GM19455 (cell line): Measurements from ENCODE around the gene JMJD7.

Source experiments
- ATAC-seq: cut with Tn5 transposase; IDR thresholded peaks from one replicate; pipeline ENCODE4 v1.9.1; 2021; ENCODE audit not compliant: unreplicated experiment

The JMJD7 gene

DNA sequence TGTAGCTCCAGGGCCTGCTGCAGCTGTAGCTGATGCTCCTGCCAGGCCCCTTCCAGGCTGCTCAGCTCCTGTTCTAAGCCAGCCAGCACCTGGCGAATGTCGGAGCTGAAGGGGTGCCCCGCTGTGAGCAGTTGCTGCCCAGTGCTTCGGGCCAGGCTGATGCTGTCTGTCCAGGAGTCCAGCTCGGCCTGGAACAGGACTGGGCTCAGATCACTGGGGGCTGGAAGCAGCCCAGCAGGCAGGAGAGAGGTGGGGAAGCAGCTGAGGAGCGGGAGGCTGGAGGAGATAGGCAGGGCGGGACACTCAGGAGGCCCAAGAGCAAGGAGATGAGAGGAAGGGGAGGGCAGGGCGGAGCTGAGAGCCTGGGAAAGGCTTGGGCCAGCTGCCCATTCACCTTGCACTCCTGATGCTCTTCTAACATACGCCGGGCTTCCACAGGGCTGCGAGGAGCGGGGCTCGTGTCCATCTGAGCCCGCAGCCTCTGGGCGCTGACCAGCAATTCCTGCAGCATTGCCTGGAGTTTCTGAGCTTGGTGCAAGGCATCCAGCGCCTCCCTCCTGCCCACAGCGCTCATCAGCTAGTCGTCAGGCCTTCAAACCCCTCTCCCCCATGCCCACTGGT is 34.0 kb downstream of the JMJD7 start:
- ATAC-seq, result no peak

DNA sequence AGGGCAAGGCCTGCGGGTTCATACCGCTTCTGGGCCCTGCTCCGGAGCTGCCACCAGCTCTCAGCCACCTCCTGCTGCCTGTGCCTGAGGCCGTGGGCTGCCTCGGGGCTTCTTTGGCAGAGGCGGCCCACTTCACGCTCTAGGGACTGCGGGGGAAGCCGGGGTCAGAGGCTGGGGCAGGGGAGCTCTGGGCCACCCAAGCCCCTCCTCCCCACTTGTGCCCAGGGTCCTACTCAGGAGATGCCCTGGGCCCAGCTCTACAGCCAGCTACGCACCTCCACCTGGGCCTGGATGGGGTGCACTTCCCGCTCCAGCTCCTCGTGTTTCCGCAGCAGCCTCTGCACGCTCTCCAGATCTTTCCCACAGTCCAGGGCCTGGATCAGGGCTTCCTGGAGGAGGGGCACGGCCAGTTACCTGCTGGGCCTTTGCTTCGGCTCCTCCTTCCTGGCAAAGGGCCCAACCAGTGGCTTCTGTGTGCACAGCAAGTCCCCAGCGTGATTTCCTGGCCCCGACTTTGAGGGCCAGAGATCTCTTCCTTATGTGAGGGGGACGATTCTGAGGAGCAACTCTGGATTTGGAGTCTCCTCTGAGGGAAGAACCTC is 34.7 kb downstream of the JMJD7 start:
- ATAC-seq, result no peak

DNA sequence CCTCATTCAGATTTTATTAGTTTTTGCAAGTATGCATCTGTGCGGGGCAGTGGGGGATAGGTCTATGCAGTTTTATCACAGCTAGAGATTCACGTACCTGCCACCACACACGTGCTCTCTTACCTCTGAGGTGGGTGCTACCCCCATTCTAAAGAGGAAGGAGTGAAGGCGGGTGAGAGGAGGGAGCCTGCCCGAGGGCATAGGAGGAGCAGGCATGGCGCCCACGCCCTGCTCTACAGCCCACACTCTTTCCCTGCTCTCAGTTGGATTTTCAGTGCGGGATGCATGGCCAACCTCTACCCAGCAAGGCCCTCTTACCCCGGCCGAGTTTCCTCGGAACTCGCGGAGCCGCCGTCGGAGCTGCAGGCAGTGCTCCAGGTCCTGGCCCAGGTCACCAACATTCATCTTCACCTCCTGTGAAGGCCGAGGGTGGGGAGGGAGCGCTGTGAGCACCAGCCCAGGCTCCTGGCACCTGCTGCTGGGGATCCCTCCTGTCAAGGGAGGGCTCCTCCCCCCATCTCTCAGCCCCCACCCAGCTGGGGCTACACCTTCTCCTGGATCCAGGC is 37.7 kb downstream of the JMJD7 start:
- ATAC-seq, result no peak

DNA sequence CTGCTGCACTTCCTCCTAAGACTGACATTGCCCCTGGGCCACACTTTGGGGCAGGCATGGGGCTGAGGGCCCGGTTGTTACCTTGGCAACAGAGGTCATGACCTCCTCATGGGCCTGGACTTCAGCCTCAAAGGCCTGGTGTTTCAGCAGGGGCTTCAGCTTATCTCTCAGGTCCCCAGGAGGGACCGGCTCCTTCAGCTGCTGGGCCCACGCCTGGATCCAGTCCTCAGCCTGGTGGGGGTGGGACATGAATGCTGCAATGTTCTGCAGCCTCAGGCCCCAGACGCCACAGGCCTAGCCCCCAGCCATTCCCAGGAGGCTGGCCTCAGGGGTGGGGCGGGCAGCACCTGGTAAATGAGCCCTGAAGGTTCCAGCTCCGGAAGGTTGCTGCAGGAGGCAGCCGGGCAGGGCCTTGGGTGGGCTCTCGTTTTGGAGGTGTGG is 38.4 kb downstream of the JMJD7 start:
- no peak for ATAC-seq

DNA sequence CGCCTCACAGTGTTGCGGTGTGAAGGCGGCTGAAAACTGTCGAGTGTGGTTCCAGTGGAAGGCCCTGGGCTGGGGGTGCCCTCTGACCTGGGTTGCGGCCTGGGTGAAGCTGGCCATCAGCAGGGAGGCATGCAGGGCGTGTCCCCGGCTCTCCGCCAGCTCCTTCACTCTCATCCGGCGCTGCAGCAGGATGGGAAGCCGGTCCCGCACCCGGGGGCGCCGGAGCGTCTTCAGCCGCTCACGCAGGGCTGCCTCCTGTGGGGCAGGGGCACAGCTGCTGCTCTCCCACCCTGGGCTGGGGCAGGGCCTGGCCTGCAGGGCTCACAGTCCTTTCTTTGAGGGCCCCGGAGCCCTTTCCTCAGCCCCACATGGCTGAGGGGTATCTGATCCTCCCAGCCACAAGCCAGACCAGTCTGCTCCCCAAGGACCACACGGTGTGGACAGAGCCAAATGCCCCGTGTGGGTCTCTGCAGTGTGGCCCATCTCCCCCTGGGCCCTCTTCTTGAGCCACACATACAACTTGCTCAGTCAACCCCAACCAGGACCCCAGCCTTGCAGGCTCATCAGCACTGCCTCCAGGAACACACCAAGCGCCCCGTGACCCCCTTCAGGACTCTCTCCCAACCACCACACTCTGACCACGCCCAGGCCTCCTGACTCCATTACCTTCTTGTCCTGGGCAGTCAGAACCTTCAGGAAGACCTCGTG is 39.1 kb downstream of the JMJD7 start:
- no peak for ATAC-seq

DNA sequence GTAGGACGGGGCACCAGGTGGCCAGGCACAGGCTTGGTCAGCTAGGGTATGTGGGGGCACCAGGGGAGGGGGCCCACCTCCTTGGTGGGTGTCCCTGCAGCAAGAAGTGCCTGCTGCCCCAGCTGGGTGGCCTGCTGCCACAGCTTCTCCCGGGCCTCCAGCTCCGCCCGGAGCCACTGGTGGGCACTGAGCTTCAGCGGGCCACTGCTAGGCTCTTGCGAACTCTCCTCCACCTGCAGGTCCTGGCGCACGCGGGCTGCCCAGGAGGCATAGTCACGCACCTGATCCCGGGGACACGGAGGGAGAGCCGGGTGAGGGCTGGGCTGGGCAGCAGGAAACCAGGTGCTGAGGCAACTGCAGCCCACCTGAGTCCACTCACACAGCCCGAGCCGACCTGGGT is 40.4 kb downstream of the JMJD7 start:
- no peak for ATAC-seq

DNA sequence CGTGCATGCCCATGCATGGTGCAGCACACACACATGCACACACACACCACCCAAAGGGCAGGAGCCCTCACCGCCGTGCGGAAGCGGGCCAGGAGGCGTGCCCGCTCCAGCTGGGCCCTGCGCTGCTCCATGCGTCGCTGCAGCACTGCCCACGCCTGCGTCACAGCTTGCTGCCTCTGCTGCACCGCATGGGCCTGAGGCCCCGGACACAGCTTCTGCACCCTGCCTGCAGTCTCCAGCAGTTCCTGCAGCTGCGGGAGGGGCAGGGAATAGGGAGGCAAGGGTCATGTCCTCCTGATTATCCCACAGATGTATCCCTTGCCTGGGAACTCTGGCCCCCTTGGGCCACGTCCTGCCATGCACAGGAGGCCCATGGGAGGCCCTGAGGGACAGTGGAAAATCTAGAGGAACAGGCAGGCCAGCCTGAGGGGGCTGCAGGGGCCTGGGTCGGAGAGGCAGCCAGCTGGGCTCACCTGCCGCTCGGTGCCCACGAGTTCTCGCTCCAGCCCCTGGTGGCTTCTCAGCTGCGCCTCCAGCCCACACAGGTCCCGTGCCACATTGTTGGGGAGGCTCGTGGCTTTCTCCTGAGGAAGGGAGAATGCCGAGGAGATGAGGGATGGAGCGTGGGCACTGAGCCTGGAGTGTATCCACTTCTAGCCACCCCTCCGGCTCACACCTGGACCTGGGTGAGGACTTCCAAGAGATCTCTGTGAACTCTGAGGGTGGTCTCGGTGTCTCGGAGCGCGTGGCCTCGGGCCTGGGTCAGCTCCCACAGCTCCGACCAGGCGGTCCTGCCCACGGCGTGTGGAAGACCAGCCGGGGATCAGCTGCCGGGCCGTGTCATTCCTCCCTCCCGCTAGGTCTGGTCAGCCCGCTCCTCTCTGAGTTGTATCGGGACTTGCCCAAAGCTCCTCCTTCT is 42.1 kb downstream of the JMJD7 start:
- no peak for ATAC-seq

DNA sequence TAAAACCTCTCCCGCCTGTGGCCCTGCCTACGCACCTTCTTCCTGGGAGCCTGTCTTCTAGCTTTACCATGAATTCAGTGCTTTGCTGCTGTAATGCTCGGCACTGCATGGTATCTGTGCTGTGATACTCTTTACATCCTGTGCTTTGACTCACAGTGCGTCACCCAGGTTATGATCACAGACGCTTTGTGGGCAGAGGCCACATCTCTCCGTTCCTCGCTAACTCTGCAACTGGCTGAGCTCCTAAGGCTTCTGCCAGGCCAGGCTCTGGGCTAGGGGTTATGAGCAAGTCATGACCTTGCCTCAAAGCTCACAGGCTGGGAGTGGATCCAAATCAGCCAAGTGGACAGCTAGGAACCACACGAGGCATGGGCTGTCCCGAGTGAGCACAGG is 42.8 kb downstream of the JMJD7 start:
- no peak for ATAC-seq

DNA sequence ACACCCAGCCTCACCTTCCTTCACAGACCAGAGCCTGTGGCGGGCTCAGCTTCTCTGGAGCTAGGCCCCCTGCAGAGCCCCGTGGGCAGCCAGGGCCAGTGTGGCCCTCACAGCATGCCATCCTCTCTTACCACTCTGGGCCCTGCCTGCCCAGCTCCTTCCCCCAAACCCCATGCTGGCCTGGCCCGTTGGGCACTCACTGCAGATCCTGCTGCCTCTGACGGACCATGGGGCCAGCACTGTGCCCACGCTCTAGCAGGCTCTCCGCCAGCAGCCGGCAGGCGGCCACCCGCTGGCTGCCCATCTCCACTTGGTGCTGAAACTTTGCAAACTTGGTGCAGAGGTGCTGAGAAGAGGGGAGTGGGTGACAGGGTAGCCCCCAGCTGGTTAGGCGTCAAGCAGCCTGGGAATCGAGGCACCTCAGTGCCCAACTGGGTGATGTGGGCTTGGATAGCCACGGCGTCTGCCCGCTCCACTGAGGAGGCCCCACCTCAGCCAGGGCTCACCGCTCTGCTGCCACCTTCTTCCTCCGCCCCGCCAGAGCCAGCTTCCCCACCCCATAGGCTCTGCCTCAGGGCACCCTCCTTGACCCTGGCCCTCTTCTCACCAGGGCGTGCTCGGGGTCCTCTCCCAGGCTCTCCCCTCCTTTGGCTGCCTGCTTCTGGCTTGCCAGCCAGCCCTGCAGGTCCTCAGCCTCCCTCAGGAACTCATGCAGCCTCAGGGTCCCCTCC is 43.4 kb downstream of the JMJD7 start:
- ATAC-seq, result no peak

DNA sequence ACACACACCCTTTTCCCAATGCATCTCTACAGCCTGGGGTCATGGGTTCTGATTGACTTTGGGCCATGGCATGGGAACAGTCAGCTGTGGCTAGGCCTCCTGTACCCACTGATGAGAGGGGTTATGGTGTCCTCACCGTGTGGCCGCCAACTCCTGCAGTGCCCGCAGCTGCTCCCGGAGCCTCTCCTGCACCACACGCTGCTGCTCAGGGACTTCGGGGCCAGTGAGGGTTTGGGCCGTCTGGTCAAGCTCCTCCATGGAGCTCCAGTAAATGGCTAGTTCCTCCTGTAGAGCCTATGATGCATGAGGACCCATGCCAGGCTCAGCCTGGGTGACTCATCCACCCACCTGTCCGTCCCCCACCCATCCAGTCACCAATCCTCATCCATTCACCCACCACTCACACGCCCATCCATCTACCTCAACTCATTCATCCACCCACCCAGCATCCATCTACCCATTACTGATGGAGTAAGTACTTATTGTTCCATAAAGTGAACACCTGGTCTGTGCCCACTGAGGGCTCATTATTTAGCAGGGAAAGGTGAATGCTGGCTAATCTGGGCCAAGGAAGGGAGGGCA is 44.4 kb downstream of the JMJD7 start:
- no peak for ATAC-seq

DNA sequence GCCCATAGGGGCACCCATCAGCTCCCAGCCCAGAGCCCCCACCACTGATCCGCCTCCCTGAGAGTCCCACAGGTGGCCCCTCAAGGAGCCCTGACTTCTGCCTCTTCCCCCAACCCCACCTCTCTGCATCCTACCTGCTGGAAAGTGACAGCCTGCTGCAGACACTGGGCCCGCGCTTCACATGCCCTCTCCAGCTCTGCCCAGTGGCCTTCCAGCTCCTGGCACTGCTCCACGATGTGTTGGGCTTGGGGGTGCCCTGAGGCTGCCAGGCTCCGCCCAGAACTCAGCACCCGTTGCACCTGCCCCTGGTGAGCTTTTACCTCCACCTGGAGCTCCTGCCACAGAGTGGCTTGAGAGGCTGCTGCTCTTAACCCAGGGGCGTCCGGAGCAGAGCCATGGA is 45.8 kb downstream of the JMJD7 start:
- no peak for ATAC-seq

DNA sequence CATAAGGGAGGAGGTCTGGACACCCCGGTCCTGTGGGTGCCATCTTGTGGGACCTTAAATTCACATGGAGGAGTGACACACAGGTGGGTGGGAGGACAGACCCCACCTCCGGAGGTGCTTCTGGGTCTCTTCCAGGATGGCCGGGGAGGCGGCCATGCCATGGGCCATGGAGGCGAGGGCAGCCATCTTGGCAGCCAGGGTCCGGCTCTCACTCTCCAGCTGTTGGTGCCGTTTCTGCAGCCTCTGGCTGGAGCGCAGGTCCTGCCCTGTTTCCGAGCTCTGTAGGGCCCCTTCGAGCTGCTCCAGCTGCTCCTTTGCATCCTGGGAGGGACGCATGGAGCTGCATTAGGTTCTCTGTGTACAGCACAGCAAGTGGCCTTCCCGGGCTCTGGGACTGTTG is 46.8 kb downstream of the JMJD7 start:
- no peak for ATAC-seq

DNA sequence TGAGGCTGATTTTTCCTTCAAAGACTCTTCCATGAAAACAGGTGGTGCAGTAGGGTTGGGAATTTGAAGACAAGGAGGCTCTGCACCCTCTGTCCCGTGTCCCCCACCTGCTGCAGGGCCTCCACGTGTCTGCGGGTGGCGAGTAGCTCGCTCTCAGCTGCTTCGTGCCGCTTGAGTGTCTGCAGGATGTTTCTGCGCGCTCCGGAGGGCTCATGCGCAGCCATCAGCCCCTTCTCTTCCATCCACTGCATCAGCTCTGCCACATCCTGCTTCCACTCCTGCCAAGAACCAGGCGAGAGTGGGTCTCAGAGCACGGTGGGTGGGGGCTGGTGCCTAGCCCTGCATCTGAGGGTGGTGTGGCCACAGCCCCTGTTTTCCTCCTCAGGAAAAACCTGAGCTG is 48.1 kb downstream of the JMJD7 start:
- no peak for ATAC-seq

DNA sequence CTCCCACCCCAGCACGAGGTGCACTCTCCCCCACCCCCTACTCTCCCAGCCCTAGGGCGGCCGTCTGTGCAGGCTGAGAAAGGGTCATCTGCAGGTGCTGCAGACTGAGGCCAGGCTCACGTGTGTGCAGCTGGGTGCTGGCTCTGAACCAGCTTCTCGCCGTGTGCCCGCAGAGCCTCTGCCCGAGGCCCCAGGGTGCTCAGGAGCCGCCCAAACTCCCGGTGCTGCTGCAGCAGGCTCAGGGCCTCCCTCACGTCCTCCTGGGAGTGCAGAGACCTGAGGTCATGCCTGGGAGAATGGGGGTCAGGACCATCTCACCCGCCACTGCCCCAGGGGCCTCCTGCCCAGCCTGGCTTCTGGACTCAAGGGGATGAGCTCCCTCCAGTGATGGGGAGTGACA is 48.8 kb downstream of the JMJD7 start:
- no peak for ATAC-seq

DNA sequence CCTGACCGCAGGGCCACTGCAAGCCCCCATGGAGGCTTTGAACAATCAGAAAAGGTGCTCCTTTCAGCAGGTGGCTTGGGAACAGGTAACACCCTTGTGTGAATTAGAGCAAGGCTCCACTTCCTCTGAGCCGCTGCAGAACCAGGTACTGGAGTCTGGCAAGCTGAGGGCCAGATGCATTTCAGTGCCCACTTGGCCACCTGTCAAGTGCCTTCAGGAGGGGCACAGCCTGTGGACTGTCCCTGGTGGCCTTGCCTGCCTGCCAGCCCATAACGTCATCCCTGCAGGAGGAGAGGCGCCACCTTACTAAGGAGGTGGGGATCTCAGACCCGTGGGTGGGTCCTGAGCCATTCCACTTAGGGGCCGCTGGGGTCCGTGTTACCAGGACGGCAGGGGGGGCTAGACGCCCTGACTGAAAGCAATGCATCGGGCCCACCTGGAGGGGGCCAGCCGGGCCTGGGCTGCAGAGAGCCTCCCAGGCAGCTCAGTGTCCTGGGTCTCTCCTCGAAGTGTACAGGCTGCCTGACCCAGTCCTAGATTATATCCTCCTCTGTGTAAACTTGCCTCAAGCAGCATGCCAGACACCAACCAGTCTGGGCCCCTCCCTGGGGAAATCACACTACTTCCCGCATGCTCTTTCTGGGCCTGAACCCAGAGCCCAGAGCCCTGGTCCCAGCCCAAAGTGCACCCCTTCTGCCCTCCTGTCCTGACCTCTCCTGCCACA is 49.9 kb downstream of the JMJD7 start:
- no peak for ATAC-seq

DNA sequence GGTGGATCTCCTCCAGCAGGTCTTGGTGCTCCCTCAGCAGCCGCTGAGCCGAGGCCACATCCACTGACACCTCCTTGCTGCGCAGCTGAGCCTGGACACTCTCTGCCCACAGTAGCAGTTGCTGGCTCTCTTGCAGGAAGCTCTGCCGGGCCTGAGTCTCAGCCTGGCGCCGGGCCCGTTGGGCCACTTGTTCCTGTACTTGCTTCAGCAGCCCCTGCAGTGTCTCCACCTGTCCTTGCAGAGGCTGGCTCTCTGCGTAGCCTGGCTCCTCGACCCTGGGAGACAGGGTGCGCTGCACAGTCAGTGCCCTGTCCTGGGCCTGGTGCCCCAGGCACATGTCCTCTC is 50.4 kb downstream of the JMJD7 start:
- no peak for ATAC-seq

DNA sequence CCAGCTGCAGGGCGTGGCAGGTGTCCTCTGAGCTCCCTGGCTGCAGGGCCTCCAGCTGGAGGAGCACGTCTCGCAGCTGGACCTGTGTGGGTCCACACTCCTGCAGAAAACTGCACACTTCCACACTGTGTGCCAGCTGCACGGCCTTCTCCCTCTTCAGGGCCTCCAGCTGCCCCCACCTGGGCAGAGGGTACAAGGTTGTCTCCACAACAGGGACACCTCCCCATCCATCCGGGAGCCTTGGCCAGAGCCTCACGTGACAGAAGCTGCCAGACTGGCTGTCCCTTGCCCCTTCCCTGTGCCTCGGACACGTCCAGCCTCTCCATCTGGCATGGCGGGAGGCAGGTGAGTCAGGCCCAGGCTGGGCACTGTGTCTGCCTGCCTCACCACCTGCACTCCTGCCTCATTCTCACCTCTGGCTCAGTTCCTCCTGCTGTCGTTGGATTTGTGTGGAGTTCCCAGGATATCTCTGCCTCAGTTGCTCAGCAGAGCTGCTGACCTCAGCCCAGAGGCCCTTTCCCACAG is 51.5 kb downstream of the JMJD7 start:
- no peak for ATAC-seq

DNA sequence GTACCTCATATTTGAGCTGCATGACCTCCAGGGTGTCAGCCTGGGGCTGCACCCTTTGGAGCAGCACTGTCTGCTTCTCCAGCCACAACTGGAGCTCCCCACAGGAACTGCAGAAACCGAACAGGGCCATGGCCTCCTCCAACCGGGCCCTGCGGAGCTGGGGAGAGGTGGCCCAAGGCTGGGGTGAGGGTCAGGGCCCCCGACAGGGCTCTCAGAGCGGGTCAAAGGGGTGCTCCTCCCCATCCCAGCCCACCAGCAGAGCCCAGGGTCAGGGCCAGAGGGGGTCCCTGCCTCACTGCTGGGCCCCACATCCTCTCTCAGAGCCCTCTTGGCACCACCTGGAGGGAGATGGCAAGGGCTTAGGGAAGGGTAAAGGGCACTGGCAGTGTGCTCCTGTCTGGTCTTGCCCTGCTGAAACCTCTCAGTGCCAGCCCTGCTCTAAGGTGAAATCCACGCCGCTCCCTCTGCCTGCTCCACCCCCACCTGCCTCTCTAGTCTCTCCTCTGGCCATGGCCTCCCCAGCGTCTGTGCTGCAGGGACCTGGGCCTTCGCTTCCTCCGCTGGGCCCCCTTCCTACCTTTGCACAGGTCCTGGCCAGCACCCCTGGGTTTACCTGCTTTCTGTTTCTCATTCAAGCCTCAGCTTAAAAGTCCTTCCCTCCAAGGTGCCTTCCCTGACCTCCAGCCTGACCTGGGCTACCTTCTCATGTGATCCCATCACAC is 52.4 kb downstream of the JMJD7 start:
- ATAC-seq, result no peak

DNA sequence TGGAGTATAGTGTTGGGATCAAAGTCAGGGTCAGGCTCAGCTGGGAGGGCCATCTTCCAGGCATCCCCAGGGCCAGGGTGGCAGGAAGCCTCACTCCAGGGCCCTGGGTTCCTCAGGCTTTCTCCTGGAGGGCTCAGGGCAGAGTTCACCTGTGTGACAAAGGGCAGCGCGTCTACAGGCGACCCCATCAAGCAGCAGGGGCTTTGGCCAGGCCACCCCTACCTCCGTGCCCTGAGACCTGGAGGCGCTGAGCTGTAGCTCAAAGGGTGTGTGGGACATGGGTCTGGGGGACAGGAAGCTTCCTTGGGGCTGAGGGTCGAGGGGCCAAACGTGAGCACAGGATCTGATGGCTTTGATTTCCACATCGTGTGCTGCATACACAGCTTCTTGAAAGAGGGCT is 53.2 kb downstream of the JMJD7 start:
- no peak for ATAC-seq
